ENCODE results near the gene PZP. TPM values are rescaled to one million over a fixed set of nuclear protein-coding genes. Genes with fewer than 3 reads are reported as not detected.

The PZP gene
- total and polyA plus RNA-seq, 10 of the 15 experiments (the other 5 are each of a cell fraction or from before 2014, with no cell fraction given): not detected

GRCh38 chr12:9223830-9224229 is 15.6 kb upstream of the PZP start:
- Histone ChIP-seq H3K4me3 (no peak overlapping the region), H3K36me3 (ENCODE audit: control insufficient read depth in 2 of 2, insufficient read depth in 2 of 2, low read length in 1 of 2) (no peaks in the 10 kb centered on the region), H3K9ac (ENCODE audit: control insufficient read depth, insufficient read depth, low read length) (no peak overlapping the region), H3K27me3 (replicated peaks in 1 of 2; ENCODE audit: control insufficient read depth in 2 of 2, insufficient read depth in 2 of 2, low read length in 1 of 2) (0 out of 4 replicates have a peak, but pooled peaks cover 0 to 5% of the 10 kb centered on the region in 2 experiments), H4K20me1 (ENCODE audit: control insufficient read depth, insufficient read depth) (no peaks in the 10 kb centered on the region), H3K27ac (ENCODE audit: control insufficient read depth, insufficient read depth) (no peak overlapping the region), H3K9me3 (replicated peaks; ENCODE audit: control insufficient read depth, insufficient read depth, low read length) (no peaks in the 10 kb centered on the region), H3K4me2 (ENCODE audit: control insufficient read depth, insufficient read depth) (no peak overlapping the region), H3K79me2 (ENCODE audit: control insufficient read depth, insufficient read depth, low read length) (no peaks in the 10 kb centered on the region), H3K4me1 (ENCODE audit: control insufficient read depth, insufficient read depth, low read length) (no peaks in the 10 kb centered on the region), H2AFZ (ENCODE audit: control insufficient read depth, low read depth, low read length) (no peak overlapping the region)
- ChIA-PET CTCF (no interaction called here), SMC1A (ENCODE audit: uncharacterized antibody, unreplicated experiment) (no interaction called here), POLR2A (no interaction called here), RAD21 (ENCODE audit: unreplicated experiment) (no interaction called here)
- FAIRE-seq: no peak
- in situ Hi-C loops (cut with MboI): no loop called here
- intact Hi-C loops (cut with micrococcal nuclease; ENCODE audit: unreplicated experiment): no loop called here
- ATAC-seq: no peak
- no peak for DNase-seq (ENCODE audit: low read depth, low spot score)
- BruUV-seq (replicated peaks): no TSS peak
- WGBS (ENCODE audit: insufficient coverage, insufficient replicate concordance, low lambda C conversion rate, missing lambda C conversion rate): 50% methylated on average over 2 of the region's 2 CpGs
- TF ChIP-seq USF1 (IDR thresholded peaks at IDR 0.05; ENCODE audit: borderline replicate concordance, extremely low read length, insufficient read depth, low read depth, low read length): no peak
- TF ChIP-seq POLR2A (IDR thresholded peaks at IDR 0.05; ENCODE audit: low read depth, low read length): no peak
- no peak for TF ChIP-seq KAT2A (conservative IDR thresholded peaks at IDR 0.05; ENCODE audit: control insufficient read depth, low read depth, low read length)
- no peak for TF ChIP-seq PKNOX1 (IDR thresholded peaks at IDR 0.05)
- no peak for TF ChIP-seq E2F8 (IDR thresholded peaks at IDR 0.05; ENCODE audit: low read depth, partially characterized antibody)
- no peak for TF ChIP-seq RBBP5 (conservative IDR thresholded peaks at IDR 0.05)
- TF ChIP-seq BACH1 (IDR thresholded peaks at IDR 0.05; ENCODE audit: borderline replicate concordance): no peak
- TF ChIP-seq ELK1 (IDR thresholded peaks at IDR 0.05; ENCODE audit: low read depth, low read length): no peak
- TF ChIP-seq BHLHE40 (IDR thresholded peaks at IDR 0.05; ENCODE audit: borderline replicate concordance in 1 of 2, low read depth in 2 of 2, low read length in 1 of 2): no peak
- TF ChIP-seq MEF2A (IDR thresholded peaks at IDR 0.05; ENCODE audit: insufficient read depth, low read depth, low read length): no peak
- no peak for TF ChIP-seq EP300 (IDR thresholded peaks at IDR 0.05; ENCODE audit: borderline replicate concordance in 1 of 2, control insufficient read depth in 1 of 2, low read depth in 2 of 2, low read length in 2 of 2)
- no peak for TF ChIP-seq SKIL (IDR thresholded peaks at IDR 0.05; ENCODE audit: low read depth, poor library complexity, severe bottlenecking)
- TF ChIP-seq STAT3 (IDR thresholded peaks at IDR 0.05; ENCODE audit: low read depth, low read length): no peak
- no peak for TF ChIP-seq PAX5 (IDR thresholded peaks at IDR 0.05; ENCODE audit: borderline replicate concordance, low read depth, low read length)
- no peak for TF ChIP-seq CREB1 (IDR thresholded peaks at IDR 0.05; ENCODE audit: low read depth)
- no peak for TF ChIP-seq ZNF384 (IDR thresholded peaks at IDR 0.05; ENCODE audit: borderline replicate concordance, low read depth, low read length)
- no peak for TF ChIP-seq BMI1 (IDR thresholded peaks at IDR 0.05; ENCODE audit: borderline replicate concordance)
